ENCODE measurements around the gene ZNF532.
"Not testable (repeated sequence)": the region's sequence is repeated elsewhere in the genome, so short reads cannot be mapped to it uniquely, and the experiment has no call there.

The ZNF532 gene

DNA sequence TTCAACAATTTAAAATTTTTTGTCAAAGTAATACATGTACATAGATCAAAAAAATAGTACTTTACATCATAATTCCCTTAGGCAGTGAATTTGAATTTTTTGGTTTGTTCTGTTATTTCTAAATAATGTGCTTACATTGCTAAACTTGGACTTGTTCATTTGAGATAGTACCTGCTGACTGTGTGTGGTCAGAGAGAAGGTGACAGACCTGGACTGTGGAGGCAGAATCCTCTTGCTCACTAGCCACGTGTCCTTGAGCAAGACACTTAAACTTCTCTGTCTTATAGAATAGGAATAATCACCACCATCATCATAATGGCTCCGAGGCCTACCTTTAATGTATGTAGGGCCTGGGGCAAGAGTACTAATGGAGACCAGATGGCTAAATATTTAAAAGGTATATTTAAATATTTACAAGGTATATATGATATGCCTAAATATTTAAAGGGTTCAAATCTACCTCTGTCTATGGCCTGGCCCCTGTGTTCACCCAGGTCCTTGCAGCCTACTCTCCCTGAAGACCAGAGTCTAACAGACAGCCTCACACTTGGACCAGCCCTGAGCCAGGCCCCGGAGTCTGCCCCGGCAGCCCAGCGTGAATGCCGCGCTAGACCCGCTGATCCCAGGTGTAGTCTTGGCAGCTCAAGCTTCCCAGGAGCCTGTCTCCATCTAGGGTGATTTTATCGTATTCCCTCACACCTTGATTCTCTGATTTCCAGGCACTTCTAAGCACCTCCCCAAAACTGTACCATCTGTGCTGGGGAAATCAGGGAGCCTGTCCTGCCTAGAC, 33.5 kb downstream of the ZNF532 start:
- no peak for DNase-seq (ENCODE audit: low read depth)

DNA sequence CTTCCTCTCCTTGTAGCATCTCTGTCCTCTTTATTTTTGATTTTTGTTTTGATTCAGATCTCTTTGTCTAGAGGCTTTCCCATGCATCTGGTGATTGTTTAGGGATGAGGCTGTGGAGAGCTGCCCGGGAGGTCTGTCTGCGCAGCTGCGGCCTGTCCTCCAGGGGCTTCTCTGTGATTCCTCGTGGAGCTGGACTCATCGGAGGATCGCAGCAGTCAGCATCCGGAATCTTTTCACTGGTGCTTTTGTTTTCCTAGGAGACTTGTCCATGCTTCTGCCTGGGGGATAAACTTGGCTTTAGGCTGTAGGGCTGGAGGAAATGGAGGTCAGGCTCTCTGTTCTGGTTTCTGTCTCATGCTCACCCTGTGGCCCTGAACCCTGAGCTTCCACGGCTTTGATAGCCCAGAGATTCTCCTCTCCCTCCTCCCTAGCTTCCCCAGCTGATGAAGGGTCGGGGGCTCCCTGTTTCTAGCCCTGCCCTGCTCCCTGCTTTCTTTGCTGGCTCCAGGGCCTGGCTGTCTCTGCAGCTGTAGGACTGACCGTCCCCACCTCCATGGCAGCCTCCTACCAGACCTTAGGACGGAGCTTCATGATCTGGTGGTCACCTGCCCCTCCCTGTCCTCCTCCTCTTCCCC, 35.5 kb downstream of the ZNF532 start:
- DNase-seq (ENCODE audit: low read depth), result no peak

DNA sequence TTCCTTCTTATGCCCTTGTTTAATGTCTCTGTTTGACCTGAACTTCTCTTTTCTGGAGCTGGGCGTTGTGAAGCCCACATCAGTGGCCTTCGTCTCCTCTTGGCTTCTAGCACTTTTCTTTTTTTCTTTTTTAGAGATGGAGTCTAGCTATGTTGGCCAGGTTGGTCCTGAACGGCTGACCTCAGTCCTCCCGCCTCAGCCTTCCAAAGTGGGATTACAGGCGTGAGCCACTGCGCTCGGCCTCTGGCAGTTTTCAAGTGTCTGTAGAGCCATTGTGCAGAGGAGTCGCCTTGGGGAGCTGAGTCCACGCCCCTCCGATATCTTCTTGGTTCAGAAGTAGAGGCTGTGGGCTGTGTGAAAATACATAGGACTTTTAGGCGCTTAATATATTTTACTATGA, 36.5 kb downstream of the ZNF532 start:
- no peak for DNase-seq (ENCODE audit: low read depth)

DNA sequence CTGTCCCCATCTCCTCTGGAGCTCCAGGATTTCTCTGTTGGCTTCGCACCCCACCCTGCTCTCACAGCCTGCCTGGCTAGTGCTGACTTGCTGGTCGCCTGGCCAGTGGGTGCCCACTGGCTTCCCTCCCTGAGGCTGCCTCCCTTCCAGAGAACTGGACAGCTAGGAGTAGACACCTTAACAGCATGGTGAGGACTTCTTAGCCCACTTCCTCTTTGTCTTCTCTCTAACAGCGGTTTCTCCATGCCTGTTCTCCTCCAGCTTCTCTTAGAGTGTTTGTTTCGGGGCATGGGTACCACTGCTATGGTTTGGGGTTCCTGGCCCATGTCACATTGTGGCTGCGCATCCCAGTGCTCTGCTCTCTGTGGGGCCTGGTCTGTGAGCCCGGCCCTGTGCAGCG, 37.1 kb downstream of the ZNF532 start:
- DNase-seq (ENCODE audit: low read depth), result no peak

DNA sequence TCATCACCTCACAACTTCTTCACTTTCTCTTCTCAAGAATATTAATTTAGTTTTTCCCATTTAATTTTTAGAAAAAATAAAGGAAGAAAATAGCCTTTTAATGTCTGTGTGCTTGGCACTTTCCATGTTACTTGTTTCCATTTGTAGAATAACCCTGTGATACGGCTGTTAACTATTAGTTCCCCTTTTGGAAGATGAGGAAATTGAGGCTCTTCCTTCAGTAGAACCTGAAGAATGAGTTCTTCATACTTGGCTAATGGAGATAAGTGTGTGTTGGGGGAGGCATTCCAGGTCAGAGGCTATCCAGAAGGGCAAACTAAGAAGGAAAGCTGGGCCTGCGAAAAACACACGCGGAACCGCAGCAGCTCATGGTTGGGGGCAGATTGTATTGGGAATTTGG, 38.3 kb downstream of the ZNF532 start:
- DNase-seq (ENCODE audit: low read depth), result no peak

DNA sequence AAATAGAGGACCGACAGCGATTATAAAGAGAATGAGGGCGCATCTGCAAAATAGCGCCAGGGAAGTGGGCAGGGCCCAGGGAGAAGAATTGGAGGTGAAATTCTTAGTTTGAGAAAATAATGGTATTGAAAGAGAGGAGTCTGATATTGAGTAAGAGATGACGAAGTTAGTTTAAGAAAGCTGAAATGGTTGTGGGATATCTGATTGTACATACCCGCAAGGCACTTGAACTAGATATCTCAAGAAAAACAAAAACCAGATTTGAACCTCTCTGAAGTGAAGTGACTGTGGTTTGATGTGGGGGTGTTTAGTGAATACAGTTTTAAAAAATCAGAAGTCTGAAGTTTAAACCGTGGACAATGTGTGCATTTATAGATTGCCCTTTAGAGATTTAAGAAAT, 38.9 kb downstream of the ZNF532 start:
- no peak for DNase-seq (ENCODE audit: low read depth)

DNA sequence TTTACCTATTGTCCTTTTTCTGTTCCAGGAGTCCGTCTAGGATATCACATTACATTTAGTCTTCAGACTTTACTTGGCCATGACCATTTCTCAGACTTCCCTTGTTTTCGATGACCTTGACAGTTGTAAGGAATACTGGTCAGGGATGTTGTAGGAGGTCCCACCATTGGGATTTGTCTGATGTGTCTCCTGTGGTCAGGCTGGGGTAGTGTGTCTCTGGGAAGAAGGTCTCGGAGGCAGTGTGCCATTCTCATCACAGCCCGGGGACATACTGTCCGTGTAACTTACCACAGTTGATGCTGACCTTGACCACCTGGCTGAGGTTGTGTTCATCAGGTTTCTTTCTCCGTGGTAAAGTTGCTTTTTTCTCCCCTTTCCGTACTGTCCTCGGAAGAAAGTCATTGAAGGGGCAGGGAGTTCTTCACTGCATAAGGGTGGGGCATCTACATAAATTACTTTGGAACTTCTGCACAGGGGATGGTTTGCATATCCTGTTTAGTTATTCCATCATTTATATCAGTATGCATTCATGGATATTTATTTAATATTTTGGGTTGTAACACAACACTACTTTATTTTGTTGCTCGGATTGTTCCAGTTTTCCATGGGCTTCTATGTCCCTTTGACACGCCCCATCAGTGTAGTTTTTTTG, 41.2 kb downstream of the ZNF532 start:
- DNase-seq (ENCODE audit: low read depth), result no peak

DNA sequence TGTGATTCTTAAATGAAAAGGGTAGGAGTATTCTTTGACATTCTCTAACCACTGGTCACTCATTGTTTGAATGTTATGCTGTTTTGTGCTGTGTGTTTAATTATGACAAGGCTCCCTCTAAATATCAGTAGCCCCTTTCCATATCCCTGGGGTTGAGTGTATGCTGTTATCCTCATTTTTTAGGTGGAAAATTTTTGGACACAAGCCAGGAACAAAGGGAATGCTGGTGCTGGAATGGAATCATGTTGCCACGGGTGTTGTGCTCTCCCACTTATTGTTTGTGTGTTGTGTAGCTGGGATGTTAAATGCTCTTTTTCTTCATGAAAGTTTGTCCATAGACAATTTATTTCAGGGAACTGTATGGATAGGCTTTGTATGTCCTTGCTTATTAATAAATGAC, 43.3 kb downstream of the ZNF532 start:
- no peak for DNase-seq (ENCODE audit: low read depth)

DNA sequence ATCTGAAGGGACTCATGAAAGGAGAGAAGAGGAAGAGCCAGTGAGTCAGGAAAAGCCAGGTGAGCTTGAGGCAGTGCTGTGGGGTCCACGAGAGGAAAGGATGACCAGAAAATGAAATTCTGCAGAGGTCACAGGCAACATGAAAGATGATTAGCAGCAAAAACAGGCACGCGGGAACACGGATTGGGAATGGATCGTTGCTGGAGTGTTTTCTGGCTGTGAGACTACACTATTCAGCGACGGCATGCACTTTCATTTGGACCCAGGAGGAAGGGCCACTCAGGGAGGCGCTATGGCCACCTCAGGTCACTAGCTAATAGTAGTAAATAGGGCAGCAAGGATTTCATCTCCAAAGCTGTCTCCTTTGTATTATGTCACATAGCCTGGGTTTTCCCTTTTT, 44.8 kb downstream of the ZNF532 start:
- DNase-seq (ENCODE audit: low read depth), result no peak

DNA sequence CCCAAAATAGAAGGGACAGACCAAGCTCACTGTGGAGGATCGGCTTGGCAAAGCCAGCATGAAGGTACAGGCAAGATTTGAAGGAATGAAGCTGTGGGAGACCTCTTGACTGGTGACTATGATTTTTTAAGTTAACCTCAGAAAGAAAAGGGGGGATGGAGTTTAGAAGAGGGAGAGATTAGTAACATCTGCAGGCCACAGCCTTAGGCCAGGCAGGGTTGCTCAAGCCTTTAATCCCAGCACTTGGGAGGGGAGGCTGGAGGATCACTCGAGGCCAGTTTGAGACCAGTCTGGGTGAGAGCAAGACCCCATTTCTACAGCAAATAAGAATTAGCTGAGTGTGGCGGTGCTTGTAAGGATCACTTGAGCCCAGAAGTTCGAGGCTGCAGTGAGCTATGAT, 46.6 kb downstream of the ZNF532 start:
- no peak for DNase-seq (ENCODE audit: low read depth)

DNA sequence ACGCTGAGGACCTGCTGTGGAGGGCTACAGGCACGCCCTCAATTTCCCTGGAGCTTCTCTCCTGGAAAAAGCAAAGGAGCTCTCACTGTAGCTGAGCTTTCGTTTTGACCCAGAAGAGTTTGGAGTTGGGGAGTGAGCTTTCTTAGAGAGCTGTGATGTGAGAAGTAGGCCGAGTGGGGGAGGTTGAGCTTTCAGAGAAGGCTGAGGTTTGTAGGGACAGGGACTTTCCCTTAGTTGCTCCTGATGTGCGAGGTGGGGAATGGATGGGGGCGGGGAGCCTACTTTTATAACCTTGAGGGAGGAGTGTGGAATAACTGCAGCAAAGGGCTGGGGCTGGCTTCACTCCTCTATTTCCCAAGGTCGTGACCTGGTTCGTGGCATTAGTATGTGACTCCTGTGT, 47.1 kb downstream of the ZNF532 start:
- DNase-seq (ENCODE audit: low read depth), result no peak

DNA sequence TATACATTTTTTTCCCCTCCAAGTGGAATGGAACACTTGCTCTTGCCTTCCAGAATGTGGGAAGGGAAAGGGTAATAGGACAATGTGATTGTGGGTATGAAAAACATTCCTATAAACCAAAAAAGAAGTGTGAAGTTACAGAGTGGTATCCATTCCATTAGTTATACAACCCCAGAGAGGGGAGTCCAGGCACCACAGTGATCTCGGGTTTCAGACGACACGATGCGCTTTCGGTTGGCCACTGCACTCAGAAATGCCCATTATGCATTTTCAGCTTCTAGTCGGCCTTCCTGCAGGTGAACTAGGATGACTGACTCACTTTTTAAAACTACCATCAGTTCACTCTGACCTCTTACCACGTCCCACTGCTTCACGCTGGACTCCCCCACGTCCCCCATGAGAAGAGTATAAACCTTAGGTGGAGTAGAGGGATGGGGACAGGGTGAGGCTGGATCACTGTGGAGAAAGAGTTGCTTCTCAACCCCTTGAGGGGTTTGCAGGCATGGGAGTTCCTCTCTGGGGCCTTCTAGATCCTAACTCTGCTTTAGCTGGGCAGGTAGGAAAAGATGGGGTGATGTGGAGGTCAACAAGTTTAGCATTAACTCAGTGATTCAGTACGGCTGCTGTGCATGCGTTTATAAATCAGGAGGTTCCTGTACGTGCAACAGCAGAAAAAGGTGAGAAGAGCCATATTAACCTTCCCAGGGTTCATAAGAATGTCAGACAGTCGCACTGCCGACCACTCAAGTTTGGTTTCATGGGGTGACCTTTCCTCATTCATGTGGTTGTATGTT, 50.5 kb downstream of the ZNF532 start:
- DNase-seq (ENCODE audit: low read depth), result no peak

DNA sequence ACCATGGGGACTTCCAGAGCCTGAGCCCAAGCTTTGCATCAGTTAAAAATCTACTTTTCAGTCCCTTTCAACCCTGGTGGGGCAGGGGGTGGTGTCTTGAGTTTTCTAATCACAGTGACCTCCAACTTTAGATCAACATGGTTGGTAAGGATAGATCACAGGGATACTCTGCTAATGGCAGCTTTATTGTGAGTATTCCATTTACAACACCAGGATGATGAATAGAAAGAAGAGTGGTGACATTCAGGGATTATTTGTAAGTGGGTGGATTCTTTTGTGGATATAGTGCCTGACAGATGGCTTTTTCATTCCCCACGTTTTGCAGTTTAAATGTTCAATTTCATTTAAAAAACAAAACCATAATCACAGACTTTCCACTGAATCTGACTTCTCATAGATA, 51.3 kb downstream of the ZNF532 start:
- DNase-seq (ENCODE audit: low read depth), result no peak

DNA sequence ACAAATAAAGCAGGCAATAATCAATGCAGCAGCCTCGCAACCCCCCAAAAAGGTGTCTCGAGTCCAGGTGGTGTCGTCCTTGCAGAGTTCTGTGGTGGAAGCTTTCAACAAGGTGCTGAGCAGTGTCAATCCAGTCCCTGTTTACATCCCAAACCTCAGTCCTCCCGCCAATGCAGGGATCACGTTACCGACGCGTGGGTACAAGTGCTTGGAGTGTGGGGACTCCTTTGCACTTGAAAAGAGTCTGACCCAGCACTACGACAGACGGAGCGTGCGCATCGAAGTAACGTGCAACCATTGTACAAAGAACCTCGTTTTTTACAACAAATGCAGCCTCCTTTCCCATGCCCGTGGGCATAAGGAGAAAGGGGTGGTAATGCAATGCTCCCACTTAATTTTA, 55.3 kb downstream of the ZNF532 start:
- DNase-seq (ENCODE audit: low read depth), result not testable (repeated sequence)

DNA sequence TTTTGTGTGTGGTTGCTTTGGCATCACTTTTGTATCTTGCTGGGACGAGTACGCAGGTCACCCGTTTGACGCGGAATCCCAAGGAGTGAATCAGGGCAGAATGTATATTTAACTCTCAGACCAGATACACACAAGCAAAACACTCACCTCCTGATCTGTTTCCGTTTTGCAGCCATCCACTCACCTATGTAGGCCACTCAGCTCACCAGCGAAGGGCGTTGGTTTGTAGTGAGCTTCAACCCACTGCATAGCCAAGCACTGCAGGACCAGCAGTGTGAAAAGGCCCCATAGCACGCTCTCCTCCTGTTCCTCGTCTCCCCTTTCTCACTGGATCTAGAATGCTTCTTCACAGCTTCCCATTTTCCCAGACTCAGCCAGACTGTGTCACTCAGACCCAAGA, 58.3 kb downstream of the ZNF532 start:
- DNase-seq (ENCODE audit: low read depth), result no peak

DNA sequence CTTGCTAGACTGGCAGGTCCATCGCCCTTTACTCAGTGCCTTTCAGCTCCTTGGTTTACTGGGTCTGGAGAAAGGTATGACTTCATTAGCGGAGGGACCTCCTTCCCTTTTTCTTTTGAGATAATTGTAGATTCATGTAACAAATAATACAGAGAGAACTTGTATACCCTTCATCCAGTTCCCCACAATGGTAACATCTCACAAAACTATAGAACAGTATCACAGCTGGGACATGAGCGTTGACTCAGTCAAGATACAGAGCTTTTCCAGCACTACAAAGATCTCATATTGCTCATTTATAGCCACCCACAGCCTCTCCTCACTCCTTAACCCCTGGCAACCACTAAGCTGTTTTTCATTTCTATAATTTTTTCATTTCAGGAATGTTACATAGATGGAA, 59.8 kb downstream of the ZNF532 start:
- DNase-seq (ENCODE audit: low read depth), result no peak

DNA sequence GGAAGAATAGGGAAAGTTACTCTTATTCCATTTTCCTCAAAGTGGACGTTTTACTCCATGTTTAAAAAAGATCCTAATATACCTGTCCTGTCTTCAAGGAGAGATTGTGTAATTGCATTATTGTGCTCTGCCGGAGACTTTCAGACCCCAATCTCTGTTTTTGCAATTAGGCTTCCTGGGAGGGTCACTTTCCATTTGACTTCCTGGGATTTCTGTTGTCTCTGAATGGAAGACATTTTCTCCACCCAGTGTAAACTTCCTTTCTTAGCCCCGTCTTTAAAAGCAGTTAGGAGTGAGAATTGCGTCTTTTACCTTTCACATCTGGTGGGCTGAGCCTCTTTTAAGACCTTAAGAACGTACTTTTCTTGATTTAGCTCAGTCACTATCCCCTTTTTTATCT, 63.0 kb downstream of the ZNF532 start:
- DNase-seq (ENCODE audit: low read depth), result no peak

DNA sequence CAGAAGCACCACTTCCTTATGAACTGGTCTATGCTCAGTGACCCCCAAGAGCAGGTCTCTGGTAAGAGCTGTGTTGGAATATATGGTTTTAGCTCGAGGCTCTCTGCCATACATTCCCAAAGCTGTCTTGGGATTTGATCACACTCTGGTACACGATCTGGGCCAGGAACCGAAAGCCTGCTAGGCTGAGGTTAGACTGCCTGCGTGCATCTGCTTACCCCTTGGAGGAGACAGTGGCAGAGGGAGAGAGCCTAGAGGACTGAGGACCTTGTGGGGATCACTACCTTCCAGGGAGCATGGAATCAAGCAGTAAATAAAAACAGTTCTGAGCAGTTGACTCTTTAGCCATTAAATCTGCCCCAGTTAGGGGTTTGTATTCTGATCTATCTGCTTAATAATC, 63.7 kb downstream of the ZNF532 start:
- DNase-seq (ENCODE audit: low read depth), result no peak

DNA sequence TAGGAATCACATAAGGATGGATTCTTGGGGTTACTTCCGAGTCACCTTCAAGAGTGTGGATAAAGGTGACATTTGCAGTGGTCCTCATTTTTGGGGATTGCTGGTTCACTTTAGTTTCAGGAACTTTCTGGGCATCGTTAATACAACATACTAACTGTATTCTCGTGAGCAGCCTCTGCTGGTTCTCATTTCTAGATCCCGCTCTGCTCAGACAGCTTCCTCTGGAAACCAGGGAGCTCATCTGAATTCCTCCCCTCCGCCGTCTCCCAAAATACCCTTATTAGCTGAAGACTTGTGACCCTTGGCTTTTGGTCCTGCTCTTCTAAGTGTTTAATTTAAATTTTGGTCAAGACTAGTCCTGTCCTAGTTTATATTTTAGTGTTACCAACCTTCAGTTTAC, 64.5 kb downstream of the ZNF532 start:
- DNase-seq (ENCODE audit: low read depth), result no peak

DNA sequence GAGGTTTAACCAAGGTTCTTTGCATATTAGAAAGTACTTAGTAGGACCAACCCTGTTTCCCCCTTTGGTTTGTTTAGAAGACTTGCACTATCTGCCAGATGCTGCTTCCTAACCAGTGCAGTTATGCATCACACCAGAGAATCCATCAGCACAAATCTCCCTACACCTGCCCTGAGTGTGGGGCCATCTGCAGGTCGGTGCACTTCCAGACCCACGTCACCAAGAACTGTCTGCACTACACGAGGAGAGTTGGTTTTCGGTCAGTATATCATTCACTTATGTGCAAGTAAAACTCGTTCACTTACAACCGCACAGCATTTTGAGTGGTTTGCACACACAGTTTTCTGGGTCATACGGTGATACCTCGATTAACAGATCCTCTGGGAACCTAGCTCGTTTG, 69.7 kb downstream of the ZNF532 start:
- no peak for DNase-seq (ENCODE audit: low read depth)

DNA sequence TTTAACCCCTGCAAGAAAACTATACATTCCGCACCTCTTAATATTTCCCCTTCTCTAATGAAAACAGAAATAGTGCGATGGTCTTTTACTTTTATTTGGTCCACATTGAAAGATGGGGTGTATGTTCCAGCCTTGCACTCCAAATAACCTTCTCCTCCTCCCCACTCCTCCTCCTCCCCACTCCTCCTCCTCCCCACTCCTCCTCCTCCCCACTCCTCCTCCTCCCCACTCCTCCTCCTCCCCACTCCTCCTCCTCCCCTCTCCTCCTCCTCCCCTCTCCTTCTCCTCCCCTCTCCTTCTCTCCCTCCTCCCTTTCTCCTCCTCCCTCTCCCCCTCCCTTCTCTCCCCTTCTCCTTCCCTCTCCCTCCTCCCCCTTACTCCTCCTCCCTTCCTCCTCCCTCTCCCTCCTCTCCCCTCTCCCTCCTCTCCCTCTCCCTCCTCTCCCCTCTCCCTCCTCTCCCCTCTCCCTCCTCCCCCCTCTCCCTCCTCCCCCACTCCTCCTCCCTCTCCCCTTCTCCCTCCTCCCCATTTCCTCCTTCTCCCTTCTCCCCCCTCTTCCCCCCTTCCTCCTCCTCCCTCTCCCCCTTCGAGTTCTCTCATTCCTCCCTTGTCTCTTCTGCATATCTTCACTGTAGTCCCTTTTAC, 70.4 kb downstream of the ZNF532 start:
- DNase-seq (ENCODE audit: low read depth), result no peak
